Peyer's patch (tissue), 4 donors: Measurements from ENCODE around the gene GLYATL3.

Experiments
- POLR2A ChIP-seq, 2 donors: fragments of 450-650 bp; IDR thresholded peaks; one replicate each; pipeline ENCODE4 v1.5.1; 2017; ENCODE audit warnings: antibody characterized with exemption in 2 of 2, mild to moderate bottlenecking in 2 of 2, moderate library complexity in 2 of 2
- TF ChIP-seq, protein P1 (sequence below), 6 experiments: fragments of 450-650 bp in 4 of 6; fragments of 200-600 bp in 2 of 6; sonication (generic) in 1 of 6; IDR thresholded peaks; one replicate each; pipeline ENCODE4 v1.5.1; 2017 to 2019; ENCODE audit warnings: antibody characterized with exemption in 6 of 6, mild to moderate bottlenecking in 3 of 6, moderate library complexity in 1 of 6

GRCh38 chr6:49462599-49462926, 37.2 kb upstream of the GLYATL3 start:
- TF ChIP-seq, protein P1, sequence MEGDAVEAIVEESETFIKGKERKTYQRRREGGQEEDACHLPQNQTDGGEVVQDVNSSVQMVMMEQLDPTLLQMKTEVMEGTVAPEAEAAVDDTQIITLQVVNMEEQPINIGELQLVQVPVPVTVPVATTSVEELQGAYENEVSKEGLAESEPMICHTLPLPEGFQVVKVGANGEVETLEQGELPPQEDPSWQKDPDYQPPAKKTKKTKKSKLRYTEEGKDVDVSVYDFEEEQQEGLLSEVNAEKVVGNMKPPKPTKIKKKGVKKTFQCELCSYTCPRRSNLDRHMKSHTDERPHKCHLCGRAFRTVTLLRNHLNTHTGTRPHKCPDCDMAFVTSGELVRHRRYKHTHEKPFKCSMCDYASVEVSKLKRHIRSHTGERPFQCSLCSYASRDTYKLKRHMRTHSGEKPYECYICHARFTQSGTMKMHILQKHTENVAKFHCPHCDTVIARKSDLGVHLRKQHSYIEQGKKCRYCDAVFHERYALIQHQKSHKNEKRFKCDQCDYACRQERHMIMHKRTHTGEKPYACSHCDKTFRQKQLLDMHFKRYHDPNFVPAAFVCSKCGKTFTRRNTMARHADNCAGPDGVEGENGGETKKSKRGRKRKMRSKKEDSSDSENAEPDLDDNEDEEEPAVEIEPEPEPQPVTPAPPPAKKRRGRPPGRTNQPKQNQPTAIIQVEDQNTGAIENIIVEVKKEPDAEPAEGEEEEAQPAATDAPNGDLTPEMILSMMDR (IDR thresholded peaks at IDR 0.05), result no peak
- no peak for TF ChIP-seq POLR2A (IDR thresholded peaks at IDR 0.05)
